Measurements from ENCODE around the gene ATG14.

- TF ChIP-seq KDM1A (IDR thresholded peaks at IDR 0.05; ENCODE audit: borderline replicate concordance, low read length) = no peak
- no peak for TF ChIP-seq EGR1 (IDR thresholded peaks at IDR 0.05; ENCODE audit: borderline replicate concordance, low read depth, low read length)
- no peak for TF ChIP-seq ATF2 (IDR thresholded peaks at IDR 0.05; ENCODE audit: low read length)
Measured at GRCh38 chr14:55399183-55399582, 12.4 kb downstream of the ATG14 start.

Measured in H1 (cell line).